Central memory CD8-positive, alpha-beta T cell (primary cell): ENCODE data around the gene OSBPL3.

Experiments used
- ATAC-seq: fragments of 150-1000 bp; cut with Tn5 transposase; replicated peaks from 2 replicates; pipeline ENCODE4 v1.10.0; 2022; ENCODE audit warnings: mild to moderate bottlenecking, moderate FRiP score, moderate number of reproducible peaks; ENCODE audit not compliant: poor library complexity, severe bottlenecking; ENCODE audit errors: extremely low read depth
- DNase-seq, 2 donors: peaks; one replicate each; pipeline ENCODE4 v3.0.0; 2021; ENCODE audit warnings: low spot score in 2 of 2
- H3K27ac Mint-ChIP-seq: one replicate; pipeline ENCODE4 v1.8.0; 2022; ENCODE audit warnings: low read depth, mild to moderate bottlenecking, moderate library complexity, mixed read lengths
- H3K27me3 Mint-ChIP-seq: one replicate; pipeline ENCODE4 v1.8.0; 2022; ENCODE audit warnings: mixed read lengths
- H3K36me3 Mint-ChIP-seq: one replicate; pipeline ENCODE4 v1.8.0; 2022; ENCODE audit warnings: mild to moderate bottlenecking, moderate library complexity, mixed read lengths; ENCODE audit not compliant: insufficient read depth
- H3K4me1 Mint-ChIP-seq: one replicate; pipeline ENCODE4 v1.8.0; 2022; ENCODE audit warnings: mixed read lengths
- H3K4me3 Mint-ChIP-seq: one replicate; pipeline ENCODE4 v1.8.0; 2022; ENCODE audit warnings: mild to moderate bottlenecking, moderate library complexity, mixed read lengths
- H3K9me3 Mint-ChIP-seq: one replicate; pipeline ENCODE4 v1.8.0; 2022; ENCODE audit warnings: mixed read lengths

Gene OSBPL3

DNA sequence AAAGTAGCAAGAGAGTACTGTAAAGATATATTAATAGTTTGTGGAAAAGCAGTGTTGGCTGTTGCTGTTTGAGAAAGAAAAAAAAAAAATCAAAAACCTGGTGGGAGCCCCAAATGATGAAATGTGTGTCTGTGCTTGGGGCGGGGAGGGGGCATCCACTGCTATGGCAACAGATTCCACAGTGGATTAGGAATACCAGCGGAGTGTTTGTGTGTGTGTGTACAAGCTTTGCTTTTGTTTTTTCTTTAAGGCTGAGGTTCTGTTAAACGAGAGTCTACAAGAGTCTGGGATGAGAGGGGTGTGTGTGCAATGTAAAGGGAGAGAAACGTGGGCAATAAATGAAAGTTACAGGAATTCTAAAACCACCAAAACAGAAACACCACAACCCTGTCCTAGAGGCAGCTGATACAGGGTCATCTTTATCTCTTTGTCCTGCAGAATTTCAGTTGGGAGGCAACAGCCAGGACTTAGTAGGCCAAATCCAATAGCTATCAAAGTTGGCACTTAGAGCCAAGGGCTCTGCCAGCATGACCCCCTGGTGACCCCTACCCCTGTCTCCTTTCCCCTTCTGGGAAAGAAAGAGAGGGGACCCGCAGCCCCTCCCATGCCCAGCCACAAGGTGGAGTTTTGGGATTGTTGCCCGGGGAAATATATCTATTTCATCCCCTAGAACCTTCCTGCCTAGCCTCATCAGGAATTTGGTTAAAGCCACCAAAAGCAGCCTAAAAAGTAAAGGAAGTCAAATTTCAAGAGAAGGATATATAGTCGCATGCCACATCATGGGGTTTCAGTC lies 85.4 kb downstream of the OSBPL3 start:
- Mint-ChIP-seq H3K4me3 (no peak overlapping the region), H3K27me3 (no peaks in the 10 kb centered on the region), H3K4me1 (peaks cover 43% of the 10 kb centered on the region), H3K36me3 (peaks cover 10% of the 10 kb centered on the region), H3K9me3 (no peaks in the 10 kb centered on the region), H3K27ac (peak overlapping the region; percentile 50)
- ATAC-seq (no peak), DNase-seq (no peak)

DNA sequence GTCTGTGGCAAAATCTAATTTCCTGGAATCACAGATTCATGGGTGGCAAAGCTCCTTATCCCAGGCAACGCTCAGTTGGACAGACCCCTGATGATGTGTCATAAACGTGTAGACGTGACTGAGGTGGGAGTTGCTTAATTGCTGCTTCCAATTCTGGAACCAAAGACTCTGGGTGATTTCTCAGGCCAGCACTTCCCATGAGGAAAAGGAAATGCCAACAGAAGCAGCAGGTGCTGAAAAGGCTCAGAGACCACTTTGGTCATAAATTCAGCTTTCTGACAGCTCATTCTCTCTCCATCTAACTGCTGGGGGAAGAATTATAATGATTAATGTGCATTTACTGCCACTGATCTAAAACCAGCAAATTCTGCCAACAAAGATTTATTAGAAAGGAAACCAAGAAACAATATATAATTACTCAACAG lies 88.7 kb downstream of the OSBPL3 start:
- Mint-ChIP-seq H3K9me3 (no peaks in the 10 kb centered on the region), H3K27me3 (no peaks in the 10 kb centered on the region), H3K4me3 (no peak overlapping the region), H3K4me1 (peaks cover 32% of the 10 kb centered on the region), H3K36me3 (peaks cover 11% of the 10 kb centered on the region), H3K27ac (no peak overlapping the region)
- ATAC-seq (no peak), DNase-seq (no peak)

GRCh38 chr7:24889611-24890010 lies 90.4 kb downstream of the OSBPL3 start:
- no peak for ATAC-seq
- Mint-ChIP-seq H3K27me3 (no peaks in the 10 kb centered on the region), H3K4me3 (no peak overlapping the region), H3K4me1 (peaks cover 16% of the 10 kb centered on the region), H3K9me3 (no peaks in the 10 kb centered on the region), H3K27ac (no peak overlapping the region), H3K36me3 (peaks cover 9% of the 10 kb centered on the region)
- DNase-seq, result no peak

DNA sequence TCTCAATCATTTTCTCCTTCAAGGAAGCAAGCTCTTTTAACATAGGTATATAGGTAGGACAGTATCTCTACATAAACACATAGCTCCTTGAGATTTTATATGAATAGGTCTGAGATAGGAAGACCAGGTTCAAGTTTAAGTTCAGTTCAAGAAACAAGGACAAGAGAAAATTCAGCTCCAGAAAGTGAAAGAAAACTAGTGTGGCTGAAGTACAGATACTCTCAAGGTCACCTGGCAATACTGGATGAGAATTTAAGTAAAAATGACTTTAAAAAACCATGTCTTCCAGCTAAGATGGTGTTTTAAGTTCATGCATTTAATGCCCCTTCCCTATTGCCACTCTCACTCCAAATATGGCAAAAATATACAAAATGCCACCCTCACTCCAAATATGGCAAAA lies 91.3 kb downstream of the OSBPL3 start:
- peaks cover 9% of the 10 kb centered on the region for H3K36me3 Mint-ChIP-seq
- H3K27me3 Mint-ChIP-seq, result no peaks in the 10 kb centered on the region
- DNase-seq (no peak), ATAC-seq (no peak)
- no peak overlapping the region for H3K27ac Mint-ChIP-seq
- no peak overlapping the region for H3K4me3 Mint-ChIP-seq
- peaks cover 10% of the 10 kb centered on the region for H3K4me1 Mint-ChIP-seq
- no peaks in the 10 kb centered on the region for H3K9me3 Mint-ChIP-seq

DNA sequence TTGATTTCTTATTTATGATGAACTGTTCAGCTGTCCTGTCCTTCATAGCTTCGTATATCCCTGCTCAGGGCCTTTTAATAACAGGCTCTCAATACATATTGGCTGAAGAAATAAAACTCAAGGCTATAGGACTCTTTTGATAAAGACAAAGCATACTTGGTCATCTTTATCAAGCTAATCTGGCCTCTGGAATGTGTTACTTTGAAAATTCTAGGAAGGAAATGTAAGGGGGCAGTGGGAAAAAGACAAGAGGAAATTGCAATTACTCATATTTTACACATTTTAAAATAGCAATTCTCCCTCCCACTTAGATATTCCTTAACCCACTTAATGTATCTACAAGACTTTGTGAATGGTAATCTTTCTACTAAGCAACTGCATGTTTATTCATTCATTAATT lies 94.3 kb downstream of the OSBPL3 start:
- peaks cover 8% of the 10 kb centered on the region for H3K36me3 Mint-ChIP-seq
- no peak overlapping the region for H3K27ac Mint-ChIP-seq
- no peak for ATAC-seq
- no peak overlapping the region for H3K4me3 Mint-ChIP-seq
- H3K27me3 Mint-ChIP-seq, result no peaks in the 10 kb centered on the region
- H3K9me3 Mint-ChIP-seq, result no peaks in the 10 kb centered on the region
- DNase-seq, result no peak
- peaks cover 33% of the 10 kb centered on the region for H3K4me1 Mint-ChIP-seq

- H3K4me1 Mint-ChIP-seq, result peaks cover 35% of the 10 kb centered on the region
- no peak overlapping the region for H3K4me3 Mint-ChIP-seq
- no peaks in the 10 kb centered on the region for H3K9me3 Mint-ChIP-seq
- no peak for DNase-seq
- H3K27me3 Mint-ChIP-seq, result no peaks in the 10 kb centered on the region
- ATAC-seq, result no peak
- no peak overlapping the region for H3K27ac Mint-ChIP-seq
- peaks cover 8% of the 10 kb centered on the region for H3K36me3 Mint-ChIP-seq
Observed at GRCh38 chr7:24885305-24885704, 94.7 kb downstream of the OSBPL3 start.

GRCh38 chr7:24884401-24884800 lies 95.6 kb downstream of the OSBPL3 start:
- Mint-ChIP-seq H3K27ac (no peak overlapping the region), H3K9me3 (no peaks in the 10 kb centered on the region), H3K4me1 (peaks cover 34% of the 10 kb centered on the region), H3K36me3 (peaks cover 8% of the 10 kb centered on the region), H3K27me3 (no peaks in the 10 kb centered on the region), H3K4me3 (no peak overlapping the region)
- DNase-seq (no peak), ATAC-seq (no peak)

GRCh38 chr7:24883622-24884013 lies 96.4 kb downstream of the OSBPL3 start:
- Mint-ChIP-seq H3K27ac (no peak overlapping the region), H3K36me3 (peaks cover 5% of the 10 kb centered on the region), H3K27me3 (no peaks in the 10 kb centered on the region), H3K4me1 (peaks cover 34% of the 10 kb centered on the region), H3K4me3 (no peak overlapping the region), H3K9me3 (no peaks in the 10 kb centered on the region)
- DNase-seq, result no peak
- ATAC-seq, result no peak

- ATAC-seq (no peak), DNase-seq (no peak)
- H3K9me3 Mint-ChIP-seq, result no peaks in the 10 kb centered on the region
- H3K27ac Mint-ChIP-seq, result no peak overlapping the region
- peaks cover 34% of the 10 kb centered on the region for H3K4me1 Mint-ChIP-seq
- H3K27me3 Mint-ChIP-seq, result no peaks in the 10 kb centered on the region
- no peak overlapping the region for H3K4me3 Mint-ChIP-seq
- peaks cover 5% of the 10 kb centered on the region for H3K36me3 Mint-ChIP-seq
Observed at GRCh38 chr7:24882989-24883621, 96.9 kb downstream of the OSBPL3 start.

DNA sequence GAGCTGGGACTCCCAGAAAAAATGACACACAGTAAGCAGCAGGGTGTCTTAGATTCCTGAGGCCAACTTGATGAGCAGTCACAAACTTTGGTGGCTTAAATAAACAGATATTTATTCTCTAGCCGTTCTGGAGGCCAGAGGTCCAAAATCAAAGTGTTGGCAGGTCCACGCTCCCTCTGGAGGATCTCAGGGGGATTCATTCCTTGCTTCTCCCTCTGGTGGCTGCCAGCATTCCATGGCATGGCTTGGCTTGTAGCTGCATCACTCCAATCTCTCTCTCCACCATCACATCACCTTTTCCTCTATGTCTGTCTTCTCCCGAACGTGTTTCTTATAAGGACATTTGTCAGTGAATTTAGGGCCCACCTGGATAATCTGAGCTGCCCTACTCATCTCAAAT lies 98.4 kb downstream of the OSBPL3 start:
- Mint-ChIP-seq H3K4me1 (peaks cover 40% of the 10 kb centered on the region), H3K36me3 (peaks cover 5% of the 10 kb centered on the region), H3K9me3 (no peaks in the 10 kb centered on the region), H3K4me3 (no peak overlapping the region), H3K27ac (no peak overlapping the region), H3K27me3 (no peaks in the 10 kb centered on the region)
- DNase-seq, result no peak
- no peak for ATAC-seq

GRCh38 chr7:24880886-24881285 lies 99.1 kb downstream of the OSBPL3 start:
- Mint-ChIP-seq H3K4me3 (no peak overlapping the region), H3K9me3 (no peaks in the 10 kb centered on the region), H3K4me1 (peaks cover 40% of the 10 kb centered on the region), H3K27me3 (no peaks in the 10 kb centered on the region), H3K27ac (no peak overlapping the region), H3K36me3 (peaks cover 5% of the 10 kb centered on the region)
- DNase-seq, result no peak
- ATAC-seq, result no peak

DNA sequence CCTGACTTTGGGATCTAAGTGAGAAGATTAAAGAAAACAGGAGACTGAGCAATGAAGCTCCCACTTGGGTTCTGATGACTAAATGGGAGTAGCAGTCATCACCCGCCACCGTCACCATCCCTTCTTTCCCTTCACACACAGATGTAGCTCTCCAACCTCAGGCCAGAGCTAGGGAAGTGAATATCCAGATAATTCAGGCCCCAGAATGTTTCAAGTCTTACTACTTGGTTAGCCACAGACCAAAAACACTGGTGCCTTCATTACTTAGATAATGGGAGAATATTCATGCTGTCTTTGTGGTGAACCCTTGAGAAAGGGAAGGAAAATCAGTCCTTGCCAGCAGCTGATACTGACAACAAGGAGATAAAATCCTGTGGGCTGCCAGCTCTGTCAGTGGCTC lies 100.7 kb downstream of the OSBPL3 start:
- peaks cover 40% of the 10 kb centered on the region for H3K4me1 Mint-ChIP-seq
- no peak for DNase-seq

DNA sequence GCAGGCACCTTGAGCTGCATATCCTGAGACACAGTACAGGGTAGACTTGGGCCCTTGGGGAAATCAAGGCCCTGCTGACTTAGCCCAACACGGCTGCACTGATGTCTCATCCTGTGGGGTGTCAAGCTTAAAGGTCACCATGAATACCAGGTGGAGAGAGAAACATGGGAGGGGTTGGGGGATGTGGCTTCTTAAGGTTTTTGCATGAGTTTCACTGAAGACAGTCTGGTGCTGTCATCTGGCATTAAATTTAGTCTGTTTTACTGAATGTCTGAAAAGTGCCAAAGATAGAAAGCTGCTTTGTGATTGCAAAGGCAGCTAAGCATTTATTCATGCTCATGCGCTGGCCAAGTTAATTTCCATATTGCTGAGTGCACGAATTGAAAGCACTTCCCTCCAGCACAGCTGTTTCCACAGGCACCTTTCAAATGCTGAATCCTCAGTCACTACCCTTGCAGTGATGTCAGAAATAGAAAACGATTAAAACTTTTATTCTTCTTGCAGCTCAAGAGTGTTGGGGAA lies 102.1 kb downstream of the OSBPL3 start:
- Mint-ChIP-seq H3K36me3 (peaks cover 5% of the 10 kb centered on the region), H3K27me3 (no peaks in the 10 kb centered on the region), H3K27ac (no peak overlapping the region), H3K9me3 (no peaks in the 10 kb centered on the region), H3K4me3 (no peak overlapping the region), H3K4me1 (peaks cover 31% of the 10 kb centered on the region)
- ATAC-seq, result no peak
- no peak for DNase-seq

More for the DNA sequence above, 100.7 kb downstream of the OSBPL3 start:
- H3K27ac Mint-ChIP-seq, result no peak overlapping the region
- H3K4me3 Mint-ChIP-seq, result no peak overlapping the region
- no peak for ATAC-seq
- H3K36me3 Mint-ChIP-seq, result peaks cover 5% of the 10 kb centered on the region
- no peaks in the 10 kb centered on the region for H3K27me3 Mint-ChIP-seq
- no peaks in the 10 kb centered on the region for H3K9me3 Mint-ChIP-seq
